Omental fat pad (tissue), 4 donors: Measurements from ENCODE around the gene CD93. TPM values are rescaled to one million over a fixed set of nuclear protein-coding genes. Genes with fewer than 3 reads are reported as not detected.

ENCODE experiments used
- ATAC-seq: fragments of 150-250 bp; one replicate; pipeline ENCODE4 v1.9.1; 2016; ENCODE audit warnings: mild to moderate bottlenecking, moderate library complexity; ENCODE audit not compliant: low FRiP score
- DNase-seq: peaks from one replicate; pipeline ENCODE4 v3.0.0-alpha.2; 2019; ENCODE audit warnings: low spot score
- CTCF ChIP-seq, 3 donors: fragments of 450-650 bp; IDR thresholded peaks; one replicate each; pipeline ENCODE4 v1.5.1; 2016 to 2017; ENCODE audit warnings: antibody characterized with exemption in 3 of 3, mild to moderate bottlenecking in 3 of 3, moderate library complexity in 2 of 3
- total RNA-seq, 4 donors: library from RNA; depleted of rRNA; stranded (reverse); fragments of >200 nt; gene quantifications; one replicate each; pipeline ENCODE4 v1.1.0, GENCODE V29; 2016

CD93 gene
- total RNA-seq, 4 donors from 2014 or later, result 43.8 to 227 (median 140) TPM

GRCh38 chr20:23129891-23130621 lies 43.9 kb upstream of the CD93 start:
- ATAC-seq (no peak), DNase-seq (peak; percentile 15)
- no peak for TF ChIP-seq CTCF (IDR thresholded peaks at IDR 0.05)

GRCh38 chr20:23129266-23129665 lies 43.1 kb upstream of the CD93 start:
- TF ChIP-seq CTCF (IDR thresholded peaks at IDR 0.05), result no peak
- ATAC-seq, result no peak
- DNase-seq, result peak; percentile 13

- DNase-seq (peak; percentile 14), ATAC-seq (no peak)
- TF ChIP-seq CTCF (IDR thresholded peaks at IDR 0.05), result no peak
Measured at GRCh38 chr20:23128461-23129125, 42.5 kb upstream of the CD93 start.

GRCh38 chr20:23127506-23128279 lies 41.6 kb upstream of the CD93 start:
- TF ChIP-seq CTCF (IDR thresholded peaks at IDR 0.05), result no peak
- peak; percentile 14 for DNase-seq
- ATAC-seq, result no peak

- DNase-seq (peak; percentile 12), ATAC-seq (no peak)
- TF ChIP-seq CTCF (IDR thresholded peaks at IDR 0.05), result no peak
Measured at GRCh38 chr20:23126281-23127061, 40.3 kb upstream of the CD93 start.

- DNase-seq (no peak), ATAC-seq (peak; percentile 26)
- TF ChIP-seq CTCF (IDR thresholded peaks at IDR 0.05), result no peak
Measured at GRCh38 chr20:23125625-23126191, 39.6 kb upstream of the CD93 start.
